IPS-NIHi7 (cell line): ENCODE data around the gene FMO5.

ENCODE experiments used
- DNase-seq: peaks from one replicate; pipeline ENCODE4 v3.0.0; 2012; ENCODE audit warnings: mixed read lengths; ENCODE audit errors: extremely low spot score

FMO5 gene

GRCh38 chr1:147156642-147157041, 68.5 kb downstream of the FMO5 start:
- DNase-seq, result no peak

GRCh38 chr1:147152772-147153171, 72.4 kb downstream of the FMO5 start:
- no peak for DNase-seq

- DNase-seq, result no peak
Measured at GRCh38 chr1:147151244-147151643, 73.9 kb downstream of the FMO5 start.

GRCh38 chr1:147142886-147143285, 82.3 kb downstream of the FMO5 start:
- no peak for DNase-seq
